Measurements from ENCODE around the gene IGF1R.

IGF1R gene

DNA sequence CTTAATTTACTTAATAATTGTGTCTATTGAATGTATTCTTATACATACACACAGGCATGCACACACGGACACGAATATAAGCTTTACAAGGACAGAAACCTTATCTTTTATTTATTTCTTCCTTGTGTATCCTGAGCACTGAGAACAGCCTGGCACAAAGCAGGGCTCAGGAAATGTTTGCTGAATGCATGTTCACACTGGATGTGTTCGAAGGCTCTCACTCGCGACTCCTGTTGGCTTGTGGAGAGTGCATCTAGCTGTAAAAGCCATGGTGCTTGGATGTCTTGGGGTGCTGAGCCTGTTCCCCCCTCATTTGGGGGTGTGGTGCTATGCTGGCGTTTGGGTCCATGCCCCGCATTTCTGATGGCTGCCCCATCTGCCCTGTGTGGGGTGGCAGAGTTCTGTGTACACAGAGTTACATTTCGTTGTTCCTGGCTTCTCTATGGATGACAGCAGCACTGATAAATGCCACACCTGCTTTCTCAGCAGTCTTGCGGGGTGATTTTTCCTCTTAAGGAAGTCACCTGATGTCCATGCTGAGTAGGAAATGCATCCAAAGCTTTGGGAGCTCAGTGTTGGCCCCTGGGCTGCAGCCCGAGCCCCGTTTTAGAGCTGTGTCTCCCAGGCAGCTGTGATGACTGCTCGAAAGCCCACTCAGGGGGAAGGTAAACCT lies 148.5 kb downstream of the IGF1R start:
- DNase-seq (ENCODE audit: low read depth) = no peak

DNA sequence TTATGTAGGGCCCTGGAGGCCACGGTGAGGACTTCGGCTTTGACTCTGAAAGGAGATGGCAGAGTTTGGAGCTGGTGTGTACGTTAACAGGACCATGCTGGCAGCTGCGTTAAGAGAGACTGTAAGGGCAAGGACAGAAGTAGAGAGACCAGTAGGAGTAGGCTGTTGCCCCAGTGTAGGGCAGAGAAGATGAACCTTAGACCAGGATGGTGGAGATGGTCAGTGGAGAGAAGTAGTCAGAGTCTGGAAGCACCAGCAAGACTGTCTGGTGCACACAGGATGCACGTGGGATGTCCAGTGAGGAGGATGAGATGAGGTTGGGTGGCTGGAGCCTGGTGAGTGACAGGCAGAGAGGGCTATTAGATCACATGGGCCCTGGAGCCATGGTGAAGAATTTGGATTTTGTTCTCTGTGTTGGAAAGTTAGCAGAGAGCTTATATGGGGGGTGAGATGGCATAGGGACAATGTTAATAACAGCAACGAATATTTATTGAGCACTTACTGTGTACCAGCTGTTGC lies 150.1 kb downstream of the IGF1R start:
- DNase-seq (ENCODE audit: low read depth) = no peak

DNA sequence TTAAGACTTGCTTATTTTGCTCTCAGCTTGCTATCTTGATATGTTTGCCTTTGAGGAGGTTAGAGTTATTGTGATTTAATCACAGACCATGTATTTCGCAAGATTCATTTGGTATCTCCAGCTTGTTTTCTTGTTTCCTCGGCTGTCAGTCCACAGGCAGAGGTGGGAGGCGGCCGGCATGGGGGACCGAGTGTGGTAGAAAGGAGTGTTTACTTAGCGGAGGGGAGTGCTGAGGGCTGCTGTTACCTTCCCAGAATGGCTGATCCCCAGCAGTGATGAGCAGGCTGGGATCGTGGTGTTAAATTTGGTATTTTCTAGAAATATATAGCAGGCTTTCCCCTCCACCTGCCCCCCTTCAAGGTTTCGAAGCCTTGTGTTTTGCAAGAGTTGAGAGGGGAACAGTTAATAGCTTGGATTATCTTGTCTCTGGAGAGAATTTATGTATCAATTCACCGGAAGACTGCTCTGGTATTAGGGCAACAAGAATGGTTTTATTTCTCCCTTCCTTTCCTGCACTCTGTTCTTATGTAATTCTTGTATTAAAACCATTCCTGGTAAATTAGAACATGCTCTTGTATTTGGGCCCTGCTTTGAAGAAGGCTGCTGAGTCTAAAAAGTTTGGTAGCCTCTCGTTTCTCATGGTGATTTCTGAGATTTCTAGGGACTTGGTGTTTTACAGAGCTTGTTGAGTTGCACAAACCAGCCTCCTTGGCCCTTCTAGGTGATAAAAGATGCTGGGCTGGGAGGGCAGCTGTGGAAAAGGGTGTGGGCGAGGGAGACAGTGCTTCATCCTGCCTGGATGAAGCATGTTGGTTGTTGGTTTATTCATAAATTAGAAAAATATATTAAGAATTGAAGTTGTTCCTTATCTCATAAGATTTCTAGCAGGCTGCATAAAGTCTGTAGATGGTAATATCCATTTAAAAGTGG lies 151.4 kb downstream of the IGF1R start:
- no peak for DNase-seq (ENCODE audit: low read depth)

DNA sequence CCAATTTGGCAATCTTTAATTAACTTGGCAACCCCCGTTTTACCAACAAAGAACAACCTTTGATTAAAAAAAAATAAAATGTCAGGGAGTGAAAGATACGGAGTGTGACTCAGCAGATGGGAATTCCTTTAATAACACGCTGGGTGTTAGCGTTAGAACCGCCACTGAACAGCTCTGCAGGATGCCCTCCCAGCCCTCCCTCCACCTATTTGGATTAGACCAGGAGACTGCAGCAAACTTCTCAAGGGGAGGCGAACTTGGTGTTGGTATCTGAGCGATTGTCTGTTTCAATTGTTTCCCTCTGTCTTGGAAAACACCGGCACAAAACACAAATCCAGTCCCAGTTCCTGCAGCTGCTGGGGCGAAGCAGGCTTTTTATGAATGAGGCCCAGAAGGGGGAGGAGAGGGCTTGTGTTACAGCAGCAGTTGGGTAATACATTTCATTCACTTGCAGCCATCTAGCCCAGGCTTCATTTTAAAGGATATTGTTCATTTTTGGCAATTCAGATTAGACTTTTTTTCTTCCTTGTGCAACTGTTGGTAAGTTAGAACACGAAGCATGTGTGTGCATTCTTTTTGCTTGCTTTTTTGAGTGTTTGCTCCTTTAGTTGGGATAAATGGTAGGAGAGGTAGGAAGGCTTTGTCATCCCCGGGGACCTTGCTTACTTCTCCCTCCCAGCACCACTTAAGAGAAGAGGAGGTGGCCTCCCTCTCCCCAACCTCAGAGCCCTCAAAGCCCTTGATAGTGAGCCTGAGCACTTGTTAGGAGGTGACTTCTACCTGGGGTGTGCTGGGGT lies 152.3 kb downstream of the IGF1R start:
- DNase-seq (ENCODE audit: low read depth) = no peak

- no peak for DNase-seq (ENCODE audit: low read depth)
Observed at GRCh38 chr15:98801234-98801561, 152.9 kb downstream of the IGF1R start.

DNA sequence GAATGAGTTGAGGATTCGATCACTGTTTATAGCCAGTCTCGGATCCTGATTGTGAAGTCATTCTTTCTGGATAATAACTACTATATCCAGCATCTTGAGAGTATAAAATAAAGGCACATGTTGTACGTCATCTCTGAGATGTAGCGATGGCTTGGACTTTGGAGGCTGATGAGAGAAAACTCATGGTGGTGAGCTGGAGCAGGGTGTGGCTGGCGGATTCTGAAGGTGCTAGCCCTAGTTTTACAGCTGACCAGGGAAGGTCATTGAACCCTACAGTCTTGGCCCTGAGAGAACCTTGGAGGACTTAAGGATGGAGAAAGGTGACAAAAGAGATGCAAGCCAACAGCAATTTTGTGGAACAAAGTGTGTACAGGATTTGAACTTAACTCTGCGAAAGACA lies 153.8 kb downstream of the IGF1R start:
- no peak for DNase-seq (ENCODE audit: low read depth)

GRCh38 chr15:98803228-98804056 lies 155.1 kb downstream of the IGF1R start:
- no peak for DNase-seq (ENCODE audit: low read depth)

DNA sequence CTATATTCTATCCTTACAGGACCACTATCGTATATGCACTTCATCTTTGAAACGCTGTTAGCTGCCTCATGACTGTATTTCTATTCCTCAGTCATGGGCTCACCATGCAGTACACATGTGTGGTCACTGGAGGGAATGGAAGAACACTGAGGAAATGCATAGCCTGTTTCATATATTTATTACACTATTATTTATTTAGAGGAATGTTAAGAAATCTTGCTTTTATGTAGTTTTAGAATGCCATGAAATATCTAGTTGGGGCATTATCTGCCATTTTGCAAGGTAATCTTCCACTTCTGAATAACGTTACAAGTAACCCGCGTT lies 155.7 kb downstream of the IGF1R start:
- no peak for DNase-seq (ENCODE audit: low read depth)

DNA sequence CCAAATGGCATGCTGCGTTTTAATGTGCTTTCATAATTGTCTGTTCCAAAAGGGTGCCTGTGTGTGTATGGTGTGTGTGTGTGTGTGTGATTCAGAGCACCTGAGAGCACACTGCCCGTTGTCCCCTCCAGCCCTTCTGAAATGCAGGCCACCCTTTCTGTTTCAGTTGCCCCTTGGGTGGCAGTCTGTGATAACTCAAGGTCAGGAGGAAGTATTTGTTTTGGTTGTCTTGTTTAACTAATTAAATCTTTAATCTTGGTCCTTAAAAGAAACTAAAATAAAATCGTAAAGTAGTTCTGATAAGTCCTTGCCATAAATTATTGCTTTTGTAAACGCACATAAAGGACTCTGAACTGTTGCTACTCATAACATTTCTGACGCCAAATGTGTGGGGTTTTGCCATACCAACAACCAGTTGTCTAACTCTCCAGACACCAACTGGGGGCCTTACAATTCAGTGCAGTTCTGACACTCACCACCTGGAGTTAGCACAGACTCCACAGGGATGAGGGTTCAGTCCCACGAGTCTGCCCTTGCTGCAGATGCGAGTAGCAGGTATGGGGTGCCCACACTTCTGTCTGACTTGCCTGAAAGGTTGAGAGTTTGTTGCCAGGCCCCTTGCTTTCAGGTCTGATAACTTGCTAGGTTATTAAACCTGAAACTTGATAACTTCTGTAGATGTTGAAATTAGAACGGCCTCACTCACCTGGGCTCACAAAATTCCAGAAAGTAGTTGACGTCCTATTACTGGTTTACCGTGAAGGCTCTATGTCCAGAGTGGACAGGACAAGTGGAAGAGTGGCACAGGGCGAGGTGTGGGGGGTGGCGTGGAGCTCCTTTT lies 157.3 kb downstream of the IGF1R start:
- no peak for DNase-seq (ENCODE audit: low read depth)

DNA sequence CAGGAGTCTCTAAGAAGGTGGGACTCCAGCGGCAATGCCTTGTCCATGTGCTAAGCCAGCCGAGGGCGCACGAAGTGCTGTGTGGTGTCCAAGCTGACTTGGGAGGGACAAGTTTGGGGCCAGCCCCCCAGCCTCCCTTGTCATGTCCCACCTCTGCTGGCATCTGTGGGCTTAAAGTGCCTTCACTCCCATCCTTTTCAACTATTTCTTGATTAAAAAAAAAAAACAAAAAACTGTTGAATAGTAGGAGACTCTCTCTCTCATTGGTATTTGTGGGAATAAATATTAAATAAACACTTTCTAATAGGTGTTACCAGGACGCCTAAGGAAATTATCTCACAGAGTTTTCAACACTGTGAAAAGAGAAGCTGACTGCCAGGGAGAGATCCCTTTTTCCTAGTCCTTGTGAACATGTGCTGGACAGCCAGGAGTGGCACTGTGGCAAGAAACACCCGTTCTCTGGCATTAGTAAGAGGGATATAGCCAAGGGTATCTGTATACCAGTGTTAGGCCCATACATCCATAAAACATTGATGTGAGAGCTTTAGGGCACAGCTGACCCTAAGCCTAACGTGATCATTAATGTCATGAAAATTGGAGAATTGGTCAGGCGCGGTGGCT lies 158.0 kb downstream of the IGF1R start:
- DNase-seq (ENCODE audit: low read depth) = no peak

DNA sequence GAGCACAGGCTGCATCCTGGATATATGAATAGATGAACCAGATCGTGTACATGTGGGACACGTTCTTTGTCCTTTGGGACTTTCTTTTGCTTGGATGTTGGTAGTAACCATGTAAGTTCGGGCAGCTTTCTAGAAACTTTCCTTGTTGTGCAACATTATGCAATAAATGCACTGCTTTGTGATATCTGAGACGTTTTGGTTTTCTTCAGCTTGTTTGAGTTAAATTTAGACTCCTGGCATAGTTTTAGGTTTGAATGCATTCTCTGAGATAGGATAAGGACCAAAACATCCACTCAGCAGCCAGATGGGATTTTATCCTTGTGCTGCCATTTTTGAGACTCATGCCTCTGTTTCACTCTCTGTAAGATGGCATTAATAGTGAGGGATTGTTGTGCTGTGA lies 158.9 kb downstream of the IGF1R start:
- no peak for DNase-seq (ENCODE audit: low read depth)

GRCh38 chr15:98809273-98809672 lies 160.9 kb downstream of the IGF1R start:
- no peak for DNase-seq (ENCODE audit: low read depth)

DNA sequence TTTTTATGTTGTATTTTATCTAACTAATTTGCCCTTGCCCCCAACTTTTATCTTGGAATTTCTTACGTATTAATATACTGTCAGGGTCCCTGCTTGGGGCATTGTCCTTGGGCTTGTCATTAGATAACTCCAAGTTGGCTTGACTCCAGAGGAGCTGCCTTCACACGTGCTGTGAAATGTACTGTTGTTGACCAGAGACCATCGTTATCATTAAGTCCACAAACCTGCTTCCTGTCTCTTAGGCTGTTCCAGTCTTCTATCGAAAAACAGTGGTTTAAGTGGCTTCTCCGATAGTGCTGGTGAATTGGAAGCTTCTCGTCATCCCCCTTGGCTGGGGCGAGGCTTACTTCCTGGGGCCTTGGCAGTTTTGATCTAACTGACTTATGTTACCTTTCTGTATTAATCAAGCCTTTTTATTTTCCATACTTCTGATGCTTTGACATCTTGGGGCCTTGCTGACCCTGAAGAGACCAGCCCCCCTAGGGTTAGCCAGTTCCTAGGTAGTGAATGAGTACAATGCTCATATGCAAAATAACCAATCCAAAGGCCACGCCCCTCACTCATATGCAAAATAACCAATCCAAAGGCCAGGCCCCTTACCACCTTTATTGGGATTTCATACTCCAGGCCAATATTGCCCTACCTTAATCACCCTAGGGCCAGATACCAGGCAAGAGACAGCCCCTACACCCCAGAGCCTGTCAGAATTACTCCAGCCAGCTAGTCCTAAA lies 164.5 kb downstream of the IGF1R start:
- DNase-seq (ENCODE audit: low read depth) = no peak

DNA sequence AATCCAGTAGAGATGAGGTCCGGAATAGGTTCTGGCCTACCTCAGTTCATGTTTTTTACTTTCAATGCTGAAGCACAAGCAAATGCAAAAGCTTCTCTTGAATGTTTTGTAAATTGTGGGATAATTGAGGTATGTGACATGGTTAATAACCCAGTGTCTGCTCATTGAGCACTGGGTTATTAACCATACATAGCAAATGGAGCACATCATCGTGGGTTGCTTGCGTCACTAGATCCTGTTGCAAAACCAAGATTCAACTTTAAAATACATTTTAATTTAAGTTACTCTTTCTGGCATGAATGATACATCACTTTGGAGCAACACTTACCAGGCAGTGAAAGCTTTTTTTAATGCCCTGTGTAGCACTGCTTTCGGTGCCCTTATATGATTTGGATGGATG lies 165.6 kb downstream of the IGF1R start:
- DNase-seq (ENCODE audit: low read depth) = no peak

GRCh38 chr15:98815207-98815606 lies 166.9 kb downstream of the IGF1R start:
- DNase-seq (ENCODE audit: low read depth) = no peak

- DNase-seq (ENCODE audit: low read depth) = no peak
Observed at GRCh38 chr15:98817745-98818144, 169.4 kb downstream of the IGF1R start.

- no peak for DNase-seq (ENCODE audit: low read depth)
Observed at GRCh38 chr15:98823012-98823458, 174.7 kb downstream of the IGF1R start.

DNA sequence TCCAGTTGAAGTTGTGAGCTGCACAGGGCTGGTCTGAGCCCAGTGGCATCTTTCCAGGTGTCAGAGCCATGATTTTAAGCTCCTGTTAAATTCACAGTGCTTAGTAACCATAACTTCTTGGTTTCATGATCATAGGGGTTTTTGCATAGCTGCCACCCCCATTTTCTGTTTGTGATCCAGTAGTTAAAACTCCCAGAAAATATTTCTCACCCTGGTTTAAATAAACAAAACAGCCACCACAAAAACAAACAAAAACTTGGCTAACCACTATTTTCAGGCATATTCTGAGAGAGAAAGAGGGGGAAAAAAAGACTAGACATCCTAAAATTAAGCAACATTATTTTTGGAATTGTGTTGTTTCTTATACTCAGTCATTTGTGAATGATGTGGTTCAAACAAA lies 175.3 kb downstream of the IGF1R start:
- no peak for DNase-seq (ENCODE audit: low read depth)

DNA sequence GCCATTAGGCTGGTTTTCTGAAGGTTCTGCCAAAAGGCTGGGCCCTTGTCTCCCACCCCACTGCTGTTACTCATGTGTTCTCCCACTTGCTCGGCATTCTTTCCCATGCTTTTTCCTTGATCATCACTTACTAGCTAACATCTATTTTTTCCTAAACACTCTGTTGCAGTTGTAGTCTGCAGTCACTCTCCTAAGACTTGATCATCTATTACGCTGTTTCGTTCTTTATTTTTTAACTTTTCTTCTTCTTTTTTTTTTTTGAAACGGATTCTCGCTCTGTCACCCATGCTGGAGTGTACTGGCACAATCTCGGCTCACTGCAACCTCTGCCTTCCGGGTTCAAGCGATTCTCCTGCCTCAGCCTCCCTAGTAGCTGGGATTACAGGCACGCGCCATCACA lies 176.3 kb downstream of the IGF1R start:
- DNase-seq (ENCODE audit: low read depth) = no peak

DNA sequence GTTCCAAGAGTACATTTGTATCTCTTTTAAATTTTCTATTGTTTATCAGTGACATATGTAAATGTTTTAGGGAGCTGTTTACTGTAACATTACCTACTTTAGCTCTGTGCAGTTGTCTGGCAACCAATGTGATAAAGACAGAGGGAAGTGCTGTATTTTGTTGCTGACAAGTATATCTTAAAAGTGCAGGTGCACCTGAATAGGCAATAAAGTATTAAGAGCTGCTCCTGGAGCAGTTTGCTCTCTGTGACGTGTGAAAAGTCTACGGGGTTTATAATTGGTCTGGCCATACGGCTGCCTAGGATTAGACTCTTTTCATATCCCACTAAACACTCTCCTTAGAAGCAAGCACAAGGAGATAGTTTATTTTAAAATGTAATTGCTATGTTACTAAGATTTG lies 178.3 kb downstream of the IGF1R start:
- DNase-seq (ENCODE audit: low read depth) = no peak
